ENCODE measurements around the gene OR2B2.

DNA sequence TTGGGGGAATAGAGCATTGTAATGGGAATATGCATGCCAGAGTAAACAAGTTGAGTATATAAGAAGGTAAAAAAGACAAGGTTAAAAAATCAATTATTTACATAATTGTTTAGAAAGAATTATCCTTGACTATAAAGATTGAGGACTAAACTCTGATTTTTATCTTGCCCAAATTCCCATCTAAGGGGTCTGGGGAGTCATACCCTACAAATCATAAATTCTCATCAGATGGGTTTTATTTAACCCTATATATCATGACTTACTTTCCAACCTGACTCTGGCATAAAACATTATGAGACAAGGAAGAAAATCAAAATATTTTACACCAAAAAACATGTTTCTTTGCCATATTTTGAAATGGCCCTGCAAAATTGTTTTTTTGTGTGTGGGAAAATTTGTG, 12.7 kb downstream of the OR2B2 start:
- TF ChIP-seq EZH2 (IDR thresholded peaks at IDR 0.05; ENCODE audit: borderline replicate concordance, low read length) (no peak), CTCF (conservative IDR thresholded peaks at IDR 0.05 in 1 of 2, IDR thresholded peaks at IDR 0.05 in 1 of 2; ENCODE audit: extremely low read depth in 1 of 2, insufficient read depth in 1 of 2, low read depth in 1 of 2, low read length in 2 of 2) (no peak)
